CD4-positive, alpha-beta T cell treated with Interleukin-15 for 4 hours (primary cell): ENCODE measurements around the gene PCBP4.

ENCODE experiments used
- DNase-seq: peaks from one replicate; pipeline ENCODE4 v3.0.0-alpha.2; 2020; ENCODE audit warnings: low spot score

PCBP4 gene

DNA sequence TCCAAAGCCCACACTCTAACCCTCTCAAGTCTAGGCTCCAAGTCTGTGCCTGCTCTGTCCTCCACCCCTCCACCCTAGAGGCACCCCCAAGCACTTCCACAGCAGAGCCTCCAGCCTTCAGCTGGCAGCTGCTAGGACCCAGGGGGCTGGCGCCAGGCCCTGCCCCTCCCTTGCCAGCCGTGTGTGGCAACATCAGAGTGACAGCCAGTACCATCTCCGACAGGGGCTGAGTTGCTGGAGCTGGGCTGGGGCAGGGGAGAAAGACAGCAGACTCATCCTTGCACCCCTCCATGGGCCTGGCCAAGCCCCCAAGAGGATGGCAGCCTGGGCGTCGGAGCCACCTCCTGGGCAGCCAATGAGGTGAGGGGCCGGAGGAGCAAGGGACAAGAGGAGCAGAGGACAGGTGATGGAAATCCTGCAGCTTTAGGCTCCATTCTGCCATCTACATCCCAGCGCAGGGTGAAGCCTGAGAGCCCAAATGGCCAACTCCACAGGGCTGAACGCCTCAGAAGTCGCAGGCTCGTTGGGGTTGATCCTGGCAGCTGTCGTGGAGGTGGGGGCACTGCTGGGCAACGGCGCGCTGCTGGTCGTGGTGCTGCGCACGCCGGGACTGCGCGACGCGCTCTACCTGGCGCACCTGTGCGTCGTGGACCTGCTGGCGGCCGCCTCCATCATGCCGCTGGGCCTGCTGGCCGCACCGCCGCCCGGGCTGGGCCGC is 11.9 kb downstream of the PCBP4 start, which contains the start of gene GPR62:
GPR62 (plus strand) TSS at position 207 of the 718 bp plus-strand sequence; CDS start at position 479, 272 bp downstream.
- DNase-seq, result no peak

- no peak for DNase-seq
Measured at GRCh38 chr3:51954713-51955112, 12.5 kb downstream of the PCBP4 start.

GRCh38 chr3:51954105-51954504 is 13.1 kb downstream of the PCBP4 start:
- no peak for DNase-seq

GRCh38 chr3:51953445-51953844 is 13.8 kb downstream of the PCBP4 start:
- no peak for DNase-seq

DNA sequence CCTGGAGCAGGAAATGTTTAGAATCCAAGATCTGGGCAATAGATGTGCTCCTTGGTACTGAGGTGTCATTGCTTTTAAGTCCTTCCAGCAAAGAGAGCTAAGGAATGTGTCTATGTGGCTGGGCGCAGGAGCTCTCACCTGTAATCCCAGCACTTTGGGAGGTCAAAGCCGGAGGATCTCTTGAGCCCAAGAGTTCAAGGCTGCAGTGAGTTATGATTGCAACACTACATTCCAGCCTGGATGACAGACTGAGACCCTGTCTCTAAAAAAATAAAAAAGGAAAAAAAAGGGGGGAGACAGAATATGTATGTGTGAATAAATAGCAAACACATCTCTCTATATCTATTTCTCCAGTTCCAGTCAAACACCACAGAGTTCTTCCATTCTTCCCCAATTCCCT is 16.4 kb downstream of the PCBP4 start:
- no peak for DNase-seq

DNA sequence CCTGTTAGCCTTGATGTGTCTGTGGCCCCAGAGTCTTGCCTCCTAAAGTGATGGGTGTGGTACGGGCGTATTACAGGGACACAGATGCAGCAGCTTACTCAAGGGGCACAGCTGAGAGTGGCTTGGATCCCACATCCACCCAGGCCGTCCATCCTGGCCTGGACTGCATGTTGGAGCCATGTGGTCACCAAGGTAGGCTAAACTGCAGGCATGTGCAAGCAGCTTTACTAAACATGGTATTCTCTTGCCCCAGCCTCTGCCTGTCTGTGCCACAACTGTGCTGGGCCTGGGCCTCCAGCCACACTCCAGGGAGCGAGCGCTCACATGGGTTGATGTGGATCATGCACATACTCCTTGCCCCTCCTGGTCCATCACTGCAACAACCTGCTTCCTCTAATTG is 18.1 kb downstream of the PCBP4 start:
- DNase-seq, result no peak

DNA sequence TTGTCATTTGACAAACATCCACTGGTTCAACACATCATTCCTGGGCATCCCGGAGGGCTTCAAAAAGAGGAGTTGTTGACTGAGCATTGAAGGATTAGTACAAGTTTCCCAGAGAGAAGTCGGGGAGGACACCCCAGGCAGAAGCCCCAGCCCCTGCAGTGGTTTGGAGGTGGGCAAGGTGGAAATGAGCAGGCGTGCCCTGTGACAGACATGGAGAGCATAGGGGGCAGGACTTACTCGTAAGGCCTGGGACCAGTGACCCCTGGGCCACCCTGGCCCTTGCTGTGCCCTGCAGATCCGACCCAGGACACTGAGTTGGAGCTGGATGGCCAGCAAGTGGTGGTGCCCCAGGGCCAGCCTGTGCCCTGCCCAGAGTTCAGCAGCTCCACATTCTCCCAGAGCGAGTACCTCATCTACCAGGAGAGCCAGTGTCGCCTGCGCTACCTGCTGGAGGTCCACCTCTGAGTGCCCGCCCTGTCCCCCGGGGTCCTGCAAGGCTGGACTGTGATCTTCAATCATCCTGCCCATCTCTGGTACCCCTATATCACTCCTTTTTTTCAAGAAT is 19.2 kb downstream of the PCBP4 start:
- DNase-seq, result no peak

GRCh38 chr3:51947215-51947900 is 19.9 kb downstream of the PCBP4 start:
- DNase-seq, result no peak

DNA sequence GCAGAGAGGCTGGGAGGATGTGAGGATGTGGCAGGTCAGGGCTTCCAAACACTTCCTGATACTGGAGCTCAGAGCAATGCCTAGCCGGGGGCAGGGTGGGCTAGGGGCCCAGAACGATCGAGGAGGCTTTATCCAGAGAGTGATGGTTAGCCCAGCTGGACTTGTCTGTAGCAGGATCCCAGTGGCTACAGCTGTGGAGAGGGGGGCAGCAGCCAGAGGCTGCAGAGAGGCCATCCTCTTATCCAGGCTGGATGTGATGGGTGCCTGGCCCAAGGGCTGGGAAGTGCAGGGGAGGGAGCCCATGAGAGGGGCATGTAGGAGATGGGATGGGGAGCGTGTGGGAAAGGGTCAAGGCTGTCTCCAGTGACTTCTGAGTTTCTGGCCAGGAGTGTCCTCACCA is 20.5 kb downstream of the PCBP4 start:
- no peak for DNase-seq

DNA sequence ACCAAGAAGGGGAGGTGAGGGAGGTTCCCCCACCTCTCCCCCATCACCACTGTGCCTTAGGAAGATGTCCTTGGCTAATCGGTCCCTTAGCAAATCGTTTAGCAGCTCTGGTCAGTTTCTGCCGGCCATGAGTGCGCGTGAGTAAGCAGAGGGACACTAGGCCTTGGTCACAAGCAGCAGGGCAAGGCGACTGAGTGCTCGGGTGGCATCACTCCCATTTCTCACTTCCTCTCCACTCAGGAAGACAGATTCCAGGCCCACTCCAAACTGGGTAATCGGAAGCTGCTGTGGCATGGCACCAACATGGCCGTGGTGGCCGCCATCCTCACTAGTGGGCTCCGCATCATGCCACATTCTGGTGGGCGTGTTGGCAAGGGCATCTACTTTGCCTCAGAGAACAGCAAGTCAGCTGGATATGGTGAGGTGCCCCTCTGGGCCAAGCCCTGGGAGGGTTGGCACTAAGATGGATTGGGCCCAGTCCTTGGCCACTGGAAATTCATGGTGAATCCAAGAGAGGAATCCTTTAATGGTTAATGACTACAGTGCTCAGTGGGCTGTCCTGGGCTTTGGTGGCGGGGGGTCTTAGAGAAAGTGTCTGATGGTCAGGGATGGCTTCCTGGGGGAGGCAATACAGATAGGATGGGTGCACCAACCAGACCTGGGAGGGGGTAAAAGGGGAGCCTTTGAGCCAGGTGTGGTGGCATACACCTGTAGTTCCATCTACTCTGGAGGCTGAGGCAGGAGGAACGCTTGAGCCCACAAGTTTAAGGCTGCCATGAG is 21.1 kb downstream of the PCBP4 start:
- no peak for DNase-seq

- DNase-seq, result no peak
Measured at GRCh38 chr3:51945031-51945840, 22.0 kb downstream of the PCBP4 start.

GRCh38 chr3:51944451-51945021 is 22.7 kb downstream of the PCBP4 start:
- DNase-seq, result no peak

DNA sequence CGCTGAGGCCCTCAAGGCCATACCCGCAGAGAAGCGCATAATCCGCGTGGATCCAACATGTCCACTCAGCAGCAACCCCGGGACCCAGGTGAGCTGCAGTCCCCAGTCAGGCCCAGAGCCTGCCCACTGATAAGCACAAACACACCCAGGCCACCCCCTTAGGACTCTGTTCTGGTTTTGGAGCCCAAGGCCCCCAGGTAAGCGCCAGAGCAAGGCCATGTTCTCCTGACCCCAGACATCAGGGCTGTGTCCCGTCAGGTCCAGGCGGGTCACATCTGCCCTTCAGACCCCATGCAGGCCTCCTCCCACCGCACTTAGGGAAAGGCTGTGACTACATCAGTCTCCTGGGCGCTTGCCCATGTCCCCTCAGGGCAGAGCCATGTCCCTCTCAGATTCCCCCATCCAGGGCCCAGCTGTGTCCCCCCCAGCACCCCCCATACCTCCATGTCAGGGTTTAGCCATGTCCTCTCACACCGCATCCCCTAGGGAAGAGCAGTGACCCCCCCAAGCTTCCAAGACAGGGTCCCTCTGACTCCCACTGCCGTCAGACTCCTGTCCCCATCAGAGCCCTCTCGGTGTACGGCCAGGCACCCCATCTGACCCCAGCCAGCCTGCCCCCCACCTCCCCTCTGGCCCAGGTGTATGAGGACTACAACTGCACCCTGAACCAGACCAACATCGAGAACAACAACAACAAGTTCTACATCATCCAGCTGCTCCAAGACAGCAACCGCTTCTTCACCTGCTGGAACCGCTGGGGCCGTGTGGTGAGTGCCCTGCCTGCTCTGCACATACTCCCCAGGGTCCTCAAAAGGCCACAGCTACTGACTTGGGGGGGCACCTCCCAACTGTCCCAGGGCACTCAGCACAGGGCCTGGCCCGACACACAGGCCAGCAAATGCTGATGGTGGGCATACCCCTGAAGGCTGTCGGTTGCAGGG is 23.5 kb downstream of the PCBP4 start:
- DNase-seq, result no peak

DNA sequence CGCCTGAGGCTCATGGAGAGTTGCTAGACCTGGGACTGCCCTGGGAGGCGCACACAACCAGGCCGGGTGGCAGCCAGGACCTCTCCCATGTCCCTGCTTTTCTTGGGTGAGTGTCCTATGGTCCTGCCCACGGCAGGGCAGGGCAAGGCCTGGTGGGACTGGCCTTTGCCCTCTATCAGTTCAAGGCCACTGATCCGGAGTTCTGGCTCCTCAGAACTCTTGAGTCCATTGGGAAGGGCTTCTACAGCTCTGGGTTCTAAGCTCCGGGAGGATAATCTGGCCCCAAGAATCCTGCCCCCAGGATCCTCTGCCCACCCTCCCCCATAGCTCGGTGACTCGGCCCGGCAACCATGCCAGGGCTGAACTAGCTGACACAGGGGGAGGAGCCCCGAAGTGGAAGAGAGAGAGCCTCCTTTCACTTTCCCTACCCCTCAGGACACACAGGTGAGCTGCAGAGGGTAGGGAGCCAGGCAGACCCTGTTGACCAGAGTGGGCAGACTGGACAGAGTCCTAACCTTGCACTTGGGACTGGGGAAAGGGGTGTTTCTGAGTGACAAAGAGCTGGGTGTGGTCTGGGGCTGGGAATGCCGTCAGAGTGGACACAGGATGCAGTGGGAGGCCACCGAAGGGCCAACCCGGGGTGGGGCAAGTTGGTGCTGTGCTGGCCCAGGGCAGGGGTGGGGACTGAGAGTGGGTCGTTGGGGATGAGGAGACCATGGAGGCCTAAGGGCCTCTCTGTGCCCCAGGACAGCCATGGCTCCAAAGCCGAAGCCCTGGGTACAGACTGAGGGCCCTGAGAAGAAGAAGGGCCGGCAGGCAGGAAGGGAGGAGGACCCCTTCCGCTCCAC is 24.4 kb downstream of the PCBP4 start:
- peak; percentile 60 for DNase-seq

DNA sequence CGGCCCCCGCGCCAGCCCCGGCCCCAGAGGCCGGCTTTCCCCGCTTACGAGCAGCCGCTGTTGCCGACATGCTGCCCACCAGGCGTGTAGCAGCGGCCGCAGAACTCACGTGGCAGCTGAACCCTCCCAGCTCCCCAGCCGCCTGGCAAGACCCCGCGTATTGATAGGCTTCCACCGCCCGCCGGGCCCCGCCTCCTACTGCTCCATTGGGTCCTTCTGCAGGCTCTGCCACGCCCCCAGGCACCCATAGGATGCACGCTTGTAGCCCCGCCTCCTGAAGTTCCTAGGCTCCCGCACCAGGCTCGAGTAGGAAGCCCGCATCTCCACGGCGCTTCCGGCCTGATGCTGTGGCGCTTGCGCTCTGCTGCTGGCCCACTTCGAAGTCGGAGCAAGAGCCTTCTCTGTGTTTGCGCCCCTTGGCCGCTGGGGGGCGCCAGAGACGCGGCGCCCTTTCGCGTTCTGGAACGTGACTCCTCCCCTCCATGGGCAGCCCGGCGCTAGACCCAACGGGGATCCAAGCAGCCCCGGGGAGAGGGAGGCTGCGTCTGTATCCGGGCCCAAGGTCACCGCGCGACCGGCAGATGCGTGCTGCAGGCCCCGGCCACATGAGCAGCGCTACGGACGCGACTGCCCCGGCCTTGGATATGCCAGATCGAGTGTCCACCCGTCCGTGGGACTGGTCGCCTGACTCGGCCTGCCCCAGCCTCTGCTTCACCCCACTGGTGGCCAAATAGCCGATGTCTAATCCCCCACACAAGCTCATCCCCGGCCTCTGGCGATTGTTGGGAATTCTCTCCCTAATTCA is 25.3 kb downstream of the PCBP4 start, which contains the start of the genes PARP3 and RRP9:
PARP3 (plus strand) TSS at position 566 of the 805 bp plus-strand sequence. CDS start 993 bp downstream, outside the sequence.
RRP9 (minus strand) TSS at position 107 of the 805 bp plus-strand sequence; CDS start at position 70, 37 bp downstream.
- DNase-seq, result peak; percentile 100

DNA sequence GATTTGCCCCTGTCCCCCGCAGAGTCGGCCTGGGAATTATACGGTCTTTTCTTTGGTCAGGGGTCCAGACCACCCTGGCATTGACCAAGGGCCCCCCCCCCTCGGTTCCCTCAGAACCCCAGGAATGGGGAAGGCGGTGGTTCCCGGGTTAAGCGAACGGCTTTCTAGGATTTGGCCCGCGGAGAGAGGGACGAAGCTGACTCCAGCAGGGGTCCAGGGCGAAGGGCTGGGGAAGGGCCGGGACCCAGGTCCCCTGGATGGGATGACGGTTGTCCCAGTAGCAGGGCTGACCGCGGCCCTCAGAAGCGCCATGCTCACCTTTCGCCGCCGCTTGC is 25.8 kb downstream of the PCBP4 start:
- DNase-seq, result no peak

GRCh38 chr3:51940648-51941462 is 26.4 kb downstream of the PCBP4 start:
- no peak for DNase-seq
